Breast epithelium (tissue), 3 donors: ENCODE data around the gene LNX1.

Experiments
- CTCF ChIP-seq, 3 donors: fragments of 450-650 bp; IDR thresholded peaks; one replicate each; pipeline ENCODE4 v1.5.1; 2016 to 2017; ENCODE audit warnings: antibody characterized with exemption in 3 of 3, mild to moderate bottlenecking in 3 of 3, moderate library complexity in 3 of 3
- POLR2A ChIP-seq: fragments of 450-650 bp; IDR thresholded peaks from one replicate; pipeline ENCODE4 v1.6.1; 2016; ENCODE audit warnings: antibody characterized with exemption, mild to moderate bottlenecking, moderate library complexity
- POLR2AphosphoS5 ChIP-seq, 3 donors: sonication (generic); formaldehyde crosslinking; IDR thresholded peaks; one replicate each; pipeline ENCODE4 v1.6.1; 2017; ENCODE audit warnings: antibody characterized with exemption in 3 of 3

- TF ChIP-seq CTCF (IDR thresholded peaks at IDR 0.05) (no peak), POLR2A (no peak), POLR2AphosphoS5 (IDR thresholded peaks at IDR 0.05) (no peak)
Measured at GRCh38 chr4:53481586-53481985, 109.7 kb downstream of the LNX1 start.
